Activated CD4-positive, alpha-beta T cell treated with anti-CD3 and anti-CD28 coated beads, Interleukin-2, amount 10 ng/mL, durations not matched to agents 7 days and 5 days (primary cell): ENCODE measurements around the gene ADAMTS7. TPM values are rescaled to one million over a fixed set of nuclear protein-coding genes. Genes with fewer than 3 reads are reported as not detected.
A peak's percentile ranks its signal among the peaks of the same experiment; 100 is the strongest.
"Not testable (repeated sequence)": the region's sequence is repeated elsewhere in the genome, so short reads cannot be mapped to it uniquely, and the experiment has no call there.

Experiments used
- CTCF ChIA-PET: fragments of 350-600 bp; sonication (Branson Sonifier 250); formaldehyde crosslinking; loops from one replicate; lab custom pipeline; 2021; ENCODE audit warnings: antibody characterized with exemption; lab: Charles Lee
- POLR2A ChIA-PET: fragments of 350-600 bp; sonication (Branson Sonifier 250); formaldehyde crosslinking; loops from one replicate; lab custom pipeline; 2021; ENCODE audit warnings: antibody characterized with exemption; lab: Charles Lee
- DNase-seq: peaks from one replicate; pipeline ENCODE4 v3.0.0-alpha.2; 2020
- H3K27ac Mint-ChIP-seq: one replicate; pipeline ENCODE4 v1.8.0; 2021; ENCODE audit warnings: mild to moderate bottlenecking, moderate library complexity, mixed read lengths
- H3K27me3 Mint-ChIP-seq: one replicate; pipeline ENCODE4 v1.8.0; 2021; ENCODE audit warnings: mixed read lengths
- H3K36me3 Mint-ChIP-seq: one replicate; pipeline ENCODE4 v1.8.0; 2021; ENCODE audit warnings: low read depth, mixed read lengths
- H3K4me1 Mint-ChIP-seq: one replicate; pipeline ENCODE4 v1.8.0; 2021; ENCODE audit warnings: mixed read lengths
- H3K4me3 Mint-ChIP-seq: one replicate; pipeline ENCODE4 v1.8.0; 2021; ENCODE audit warnings: mild to moderate bottlenecking, moderate library complexity, mixed read lengths
- H3K9me3 Mint-ChIP-seq: one replicate; pipeline ENCODE4 v1.8.0; 2021; ENCODE audit warnings: mixed read lengths
- total RNA-seq, 2 experiments: library from RNA; stranded (reverse); gene quantifications; one replicate each; pipeline ENCODE4 v1.2.3, GENCODE V29; 2021

The ADAMTS7 gene
- total RNA-seq, 2 experiments from 2014 or later: 0.10 to 0.12 TPM

GRCh38 chr15:78840661-78841375 is 29.6 kb upstream of the ADAMTS7 start:
- DNase-seq: no peak
- no peaks in the 10 kb centered on the region for H3K4me1 Mint-ChIP-seq
- H3K27me3 Mint-ChIP-seq: no peaks in the 10 kb centered on the region
- H3K9me3 Mint-ChIP-seq: no peaks in the 10 kb centered on the region
- ChIA-PET CTCF (interaction anchor here (1.2 kb wide), 1 partner anchor 8 kb away, joined by 3 read pairs; no protein-coding TSS in a partner anchor), POLR2A (no interaction called here)
- H3K4me3 Mint-ChIP-seq: no peak overlapping the region
- H3K36me3 Mint-ChIP-seq: no peaks in the 10 kb centered on the region
- no peak overlapping the region for H3K27ac Mint-ChIP-seq

- POLR2A ChIA-PET: interaction anchor here (0.5 kb wide), 1 partner anchor 34 kb away, joined by 8 read pairs; the partner anchor contains the start of gene MORF4L1
- H3K36me3 Mint-ChIP-seq, H3K9me3 Mint-ChIP-seq, H3K27ac Mint-ChIP-seq, CTCF ChIA-PET, DNase-seq, H3K4me1 Mint-ChIP-seq, H3K27me3 Mint-ChIP-seq, H3K4me3 Mint-ChIP-seq: not testable (repeated sequence)
Measured at GRCh38 chr15:78839151-78839550, 27.9 kb upstream of the ADAMTS7 start.

- no peaks in the 10 kb centered on the region for H3K9me3 Mint-ChIP-seq
- ChIA-PET CTCF (no interaction called here), POLR2A (interaction anchor here (0.5 kb wide), 1 partner anchor 34 kb away, joined by 8 read pairs; the partner anchor contains the start of gene MORF4L1)
- H3K27me3 Mint-ChIP-seq: peaks cover 2% of the 10 kb centered on the region
- no peak overlapping the region for H3K27ac Mint-ChIP-seq
- H3K4me1 Mint-ChIP-seq: no peaks in the 10 kb centered on the region
- no peak for DNase-seq
- H3K36me3 Mint-ChIP-seq: no peaks in the 10 kb centered on the region
- no peak overlapping the region for H3K4me3 Mint-ChIP-seq
Measured at GRCh38 chr15:78838489-78838888, 27.2 kb upstream of the ADAMTS7 start.

- ChIA-PET CTCF (no interaction called here), POLR2A (no interaction called here)
- Mint-ChIP-seq H3K4me3 (no peak overlapping the region), H3K9me3 (no peaks in the 10 kb centered on the region), H3K27me3 (peaks cover 7% of the 10 kb centered on the region), H3K27ac (no peak overlapping the region), H3K4me1 (no peaks in the 10 kb centered on the region), H3K36me3 (no peaks in the 10 kb centered on the region)
- DNase-seq: no peak
Measured at GRCh38 chr15:78837543-78837942, 26.3 kb upstream of the ADAMTS7 start.

GRCh38 chr15:78837131-78837530 is 25.9 kb upstream of the ADAMTS7 start:
- Mint-ChIP-seq H3K27ac (no peak overlapping the region), H3K4me3 (no peak overlapping the region), H3K4me1 (no peaks in the 10 kb centered on the region), H3K9me3 (no peaks in the 10 kb centered on the region), H3K27me3 (peaks cover 9% of the 10 kb centered on the region), H3K36me3 (no peaks in the 10 kb centered on the region)
- ChIA-PET POLR2A (no interaction called here), CTCF (no interaction called here)
- DNase-seq: no peak

- no peaks in the 10 kb centered on the region for H3K9me3 Mint-ChIP-seq
- DNase-seq: no peak
- no peak overlapping the region for H3K27ac Mint-ChIP-seq
- H3K4me3 Mint-ChIP-seq: no peak overlapping the region
- peaks cover 12% of the 10 kb centered on the region for H3K27me3 Mint-ChIP-seq
- H3K36me3 Mint-ChIP-seq: no peaks in the 10 kb centered on the region
- H3K4me1 Mint-ChIP-seq: no peaks in the 10 kb centered on the region
- ChIA-PET POLR2A (interaction anchor here (0.6 kb wide), 1 partner anchor 55 kb away, joined by 3 read pairs; no protein-coding TSS in a partner anchor), CTCF (no interaction called here)
Measured at GRCh38 chr15:78836333-78836732, 25.1 kb upstream of the ADAMTS7 start.

- Mint-ChIP-seq H3K27me3 (peaks cover 12% of the 10 kb centered on the region), H3K9me3 (no peaks in the 10 kb centered on the region), H3K36me3 (no peaks in the 10 kb centered on the region), H3K27ac (no peak overlapping the region), H3K4me1 (peaks cover 5% of the 10 kb centered on the region), H3K4me3 (no peak overlapping the region)
- CTCF ChIA-PET: no interaction called here
- DNase-seq: no peak
- POLR2A ChIA-PET: no interaction called here
Measured at GRCh38 chr15:78831229-78832207, 20.3 kb upstream of the ADAMTS7 start.

- H3K27me3 Mint-ChIP-seq: peaks cover 12% of the 10 kb centered on the region
- DNase-seq: no peak
- POLR2A ChIA-PET: no interaction called here
- no peaks in the 10 kb centered on the region for H3K36me3 Mint-ChIP-seq
- H3K9me3 Mint-ChIP-seq: no peaks in the 10 kb centered on the region
- H3K27ac Mint-ChIP-seq: no peak overlapping the region
- CTCF ChIA-PET: interaction anchor here (0.9 kb wide), 1 partner anchor 23 kb away, joined by 4 read pairs; no protein-coding TSS in a partner anchor
- H3K4me3 Mint-ChIP-seq: peak overlapping the region; percentile 34
- H3K4me1 Mint-ChIP-seq: peaks cover 5% of the 10 kb centered on the region
Measured at GRCh38 chr15:78830514-78831228, 19.4 kb upstream of the ADAMTS7 start.

- POLR2A ChIA-PET: no interaction called here
- Mint-ChIP-seq H3K36me3 (no peaks in the 10 kb centered on the region), H3K9me3 (no peaks in the 10 kb centered on the region), H3K27ac (no peak overlapping the region), H3K4me1 (peaks cover 5% of the 10 kb centered on the region), H3K4me3 (no peak overlapping the region), H3K27me3 (peaks cover 12% of the 10 kb centered on the region)
- no peak for DNase-seq
- CTCF ChIA-PET: no interaction called here
Measured at GRCh38 chr15:78828920-78829319, 17.7 kb upstream of the ADAMTS7 start.

- Mint-ChIP-seq H3K9me3 (no peaks in the 10 kb centered on the region), H3K4me3 (no peak overlapping the region), H3K4me1 (no peaks in the 10 kb centered on the region), H3K27ac (no peak overlapping the region), H3K36me3 (no peaks in the 10 kb centered on the region), H3K27me3 (peaks cover 9% of the 10 kb centered on the region)
- ChIA-PET POLR2A (no interaction called here), CTCF (interaction anchor here (2.3 kb wide), 1 partner anchor 10 kb away, joined by 8 read pairs; the partner anchor contains the start of gene ADAMTS7)
- DNase-seq: no peak
Measured at GRCh38 chr15:78822514-78822913, 11.2 kb upstream of the ADAMTS7 start.

GRCh38 chr15:78811825-78812183 is 540 bp upstream of the ADAMTS7 start:
- peaks cover 7% of the 10 kb centered on the region for H3K36me3 Mint-ChIP-seq
- H3K4me3 Mint-ChIP-seq: peak overlapping the region; percentile 63
- H3K27me3 Mint-ChIP-seq: peaks cover 50% of the 10 kb centered on the region
- POLR2A ChIA-PET: no interaction called here
- CTCF ChIA-PET: interaction anchor here (1.4 to 2.6 kb wide), 3 partner anchors 11 to 61 kb away, joined by 3 to 8 read pairs (median 4); no protein-coding TSS in a partner anchor
- DNase-seq: no peak
- H3K4me1 Mint-ChIP-seq: peaks cover 10% of the 10 kb centered on the region
- H3K27ac Mint-ChIP-seq: no peak overlapping the region
- peaks cover 9% of the 10 kb centered on the region for H3K9me3 Mint-ChIP-seq

GRCh38 chr15:78810362-78811123 is 721 bp downstream of the ADAMTS7 start:
- H3K27me3 Mint-ChIP-seq: peaks cover 56% of the 10 kb centered on the region
- peak overlapping the region; percentile 64 for H3K4me3 Mint-ChIP-seq
- POLR2A ChIA-PET: no interaction called here
- peaks cover 7% of the 10 kb centered on the region for H3K36me3 Mint-ChIP-seq
- peaks cover 10% of the 10 kb centered on the region for H3K4me1 Mint-ChIP-seq
- no peak for DNase-seq
- peaks cover 9% of the 10 kb centered on the region for H3K9me3 Mint-ChIP-seq
- CTCF ChIA-PET: interaction anchor here (0.6 to 2.6 kb wide), 5 partner anchors 11 to 70 kb away, joined by 3 to 8 read pairs (median 3); no protein-coding TSS in a partner anchor
- no peak overlapping the region for H3K27ac Mint-ChIP-seq
